Neuron (in vitro differentiated cells): ENCODE measurements around the gene VCX2.
"Not testable (repeated sequence)": the region's sequence is repeated elsewhere in the genome, so short reads cannot be mapped to it uniquely, and the experiment has no call there.

Experiments
- H2AFZ ChIP-seq: one replicate; pipeline ENCODE4 v1.6.1; 2013; ENCODE audit warnings: low read depth, mild to moderate bottlenecking, inconsistent platforms, low read length, moderate library complexity
- H3K27me3 ChIP-seq: one replicate; pipeline ENCODE4 v1.6.1; 2013; ENCODE audit warnings: low read length; ENCODE audit not compliant: insufficient read depth
- H3K36me3 ChIP-seq: one replicate; pipeline ENCODE4 v1.6.1; 2013; ENCODE audit warnings: low read length; ENCODE audit not compliant: insufficient read depth
- H3K4me1 ChIP-seq: one replicate; pipeline ENCODE4 v1.6.1; 2013; ENCODE audit warnings: low read length; ENCODE audit not compliant: insufficient read depth
- H3K4me3 ChIP-seq: 2 replicates; pipeline ENCODE4 v1.5.1; 2013; ENCODE audit warnings: mild to moderate bottlenecking, low read length, moderate library complexity
- H3K9me3 ChIP-seq: one replicate; pipeline ENCODE4 v1.6.1; 2013; ENCODE audit warnings: low read length

VCX2 gene

DNA sequence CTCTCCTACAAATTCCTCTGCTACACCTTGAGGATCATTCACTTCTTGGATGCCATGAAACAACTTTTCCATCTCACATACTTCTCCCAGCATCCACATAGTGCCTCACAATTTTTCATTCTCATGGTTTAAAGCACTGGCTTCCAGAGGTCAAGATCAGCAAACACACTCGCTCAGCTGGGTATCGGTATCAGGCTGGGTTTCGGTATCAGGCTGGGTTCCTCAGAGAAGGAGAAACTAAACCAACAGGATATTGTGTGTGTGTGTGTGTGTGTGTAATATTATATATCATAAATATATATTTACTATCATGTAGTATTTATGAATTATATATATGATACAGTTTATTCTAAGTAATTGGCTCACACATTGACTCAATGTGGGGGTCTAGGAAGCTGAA, at the start of gene VCX2:
VCX2 (minus strand) TSS at position 99 of the 400 bp plus-strand sequence. CDS start 624 bp downstream, outside the sequence.
- not testable (repeated sequence) for H3K27me3 ChIP-seq, H3K9me3 ChIP-seq, H3K4me3 ChIP-seq, H3K4me1 ChIP-seq, H2AFZ ChIP-seq, H3K36me3 ChIP-seq

- H3K4me1 ChIP-seq = no peaks in the 10 kb centered on the region
- no peaks in the 10 kb centered on the region for H3K9me3 ChIP-seq
- no peaks in the 10 kb centered on the region for H3K36me3 ChIP-seq
- H3K27me3 ChIP-seq = no peaks in the 10 kb centered on the region
- H3K4me3 ChIP-seq = no peak overlapping the region
- H2AFZ ChIP-seq = no peak overlapping the region
Observed at GRCh38 chrX:8204943-8205342, 33.9 kb upstream of the VCX2 start.

DNA sequence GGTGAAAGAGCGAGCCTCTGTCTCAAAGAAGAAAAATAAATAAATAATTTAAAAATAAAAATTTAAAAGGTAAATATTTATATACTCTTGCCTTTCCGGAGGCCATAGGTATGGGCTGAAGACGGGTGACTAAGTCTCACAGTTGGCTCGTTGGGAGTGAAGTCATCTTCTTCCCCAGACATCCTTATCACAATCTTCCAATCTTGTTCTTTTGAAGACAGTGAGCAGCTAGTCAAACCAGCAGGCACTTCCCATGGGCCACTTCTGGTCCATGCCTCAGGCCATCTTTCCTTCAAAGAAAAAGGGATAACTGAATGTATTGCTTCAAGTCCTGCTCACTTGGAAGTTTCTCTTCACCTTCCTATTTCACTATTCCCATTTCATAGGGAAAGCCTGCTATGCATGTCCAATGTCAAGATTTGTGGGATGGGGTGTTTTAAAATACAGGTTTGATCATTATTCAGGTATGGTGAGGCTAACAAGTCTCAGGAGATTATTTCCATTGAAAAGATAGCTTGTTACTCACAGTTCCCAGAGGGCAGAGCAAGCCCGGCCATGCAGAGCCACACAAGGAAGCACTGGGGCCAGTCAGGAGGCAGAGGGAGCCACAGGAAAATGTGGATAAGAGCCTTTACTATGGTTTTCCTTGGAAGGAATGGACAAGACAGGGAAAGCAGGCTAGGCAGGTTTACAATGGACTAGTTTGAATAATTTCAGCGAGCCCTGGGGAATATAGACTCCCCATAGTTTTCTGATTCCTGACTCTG, 33.3 kb upstream of the VCX2 start:
- Histone ChIP-seq H3K9me3 (no peaks in the 10 kb centered on the region), H3K4me3 (no peak overlapping the region), H2AFZ (no peak overlapping the region), H3K4me1 (no peaks in the 10 kb centered on the region), H3K27me3 (no peaks in the 10 kb centered on the region), H3K36me3 (no peaks in the 10 kb centered on the region)

GRCh38 chrX:8201896-8202331, 30.8 kb upstream of the VCX2 start:
- no peaks in the 10 kb centered on the region for H3K4me1 ChIP-seq
- H3K9me3 ChIP-seq = no peaks in the 10 kb centered on the region
- no peaks in the 10 kb centered on the region for H3K27me3 ChIP-seq
- H2AFZ ChIP-seq = no peak overlapping the region
- H3K4me3 ChIP-seq = no peak overlapping the region
- H3K36me3 ChIP-seq = no peaks in the 10 kb centered on the region

DNA sequence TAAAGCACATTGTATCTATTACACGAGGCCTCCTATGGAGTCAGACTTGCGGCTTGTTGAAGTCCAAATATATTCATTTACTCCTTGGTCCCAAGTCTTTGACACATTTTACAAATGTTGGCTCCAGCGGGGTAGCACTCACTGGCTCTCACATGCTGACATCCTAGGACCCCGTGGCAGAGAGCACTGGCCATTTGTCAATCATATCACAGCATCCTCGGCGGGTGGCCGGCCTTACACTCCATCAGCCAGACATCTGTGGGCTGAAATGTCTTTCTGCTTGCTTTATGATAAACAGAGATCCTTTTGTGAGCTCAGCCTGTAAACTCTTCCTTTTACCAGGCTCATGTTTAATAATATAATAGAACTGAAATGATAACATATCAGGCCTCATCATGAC, 25.7 kb upstream of the VCX2 start:
- no peak overlapping the region for H2AFZ ChIP-seq
- H3K4me3 ChIP-seq = no peak overlapping the region
- H3K36me3 ChIP-seq = no peaks in the 10 kb centered on the region
- no peaks in the 10 kb centered on the region for H3K4me1 ChIP-seq
- H3K27me3 ChIP-seq = no peaks in the 10 kb centered on the region
- H3K9me3 ChIP-seq = no peaks in the 10 kb centered on the region

- Histone ChIP-seq H3K27me3 (no peaks in the 10 kb centered on the region), H3K9me3 (no peaks in the 10 kb centered on the region), H3K4me1 (no peaks in the 10 kb centered on the region), H2AFZ (no peak overlapping the region), H3K36me3 (no peaks in the 10 kb centered on the region), H3K4me3 (no peak overlapping the region)
Observed at GRCh38 chrX:8194216-8194615, 23.1 kb upstream of the VCX2 start.

GRCh38 chrX:8192276-8192675, 21.2 kb upstream of the VCX2 start:
- no peak overlapping the region for H2AFZ ChIP-seq
- no peaks in the 10 kb centered on the region for H3K27me3 ChIP-seq
- no peaks in the 10 kb centered on the region for H3K4me1 ChIP-seq
- no peaks in the 10 kb centered on the region for H3K36me3 ChIP-seq
- H3K4me3 ChIP-seq = no peak overlapping the region
- no peaks in the 10 kb centered on the region for H3K9me3 ChIP-seq

DNA sequence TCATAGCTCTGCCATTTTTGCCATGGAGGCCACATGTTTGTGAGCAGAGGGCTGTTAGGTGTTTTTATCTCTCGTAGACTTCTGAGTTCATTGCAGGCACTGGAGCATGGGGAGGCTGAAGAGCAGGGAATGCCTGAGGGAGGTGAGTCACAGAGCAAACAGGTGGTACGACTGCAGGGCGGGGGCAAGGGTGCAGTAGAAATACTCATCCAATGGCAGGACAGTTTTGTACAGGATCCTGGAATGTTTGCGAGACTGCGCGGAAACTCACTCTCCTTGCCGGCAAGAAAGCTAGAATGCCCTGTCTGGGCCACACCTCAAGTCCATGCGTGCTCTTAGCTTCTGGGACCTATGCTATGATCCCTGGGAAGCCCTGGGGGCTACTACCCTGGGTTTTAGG, 20.0 kb upstream of the VCX2 start:
- no peak overlapping the region for H3K4me3 ChIP-seq
- no peaks in the 10 kb centered on the region for H3K9me3 ChIP-seq
- H3K27me3 ChIP-seq = no peaks in the 10 kb centered on the region
- H3K4me1 ChIP-seq = no peaks in the 10 kb centered on the region
- no peaks in the 10 kb centered on the region for H3K36me3 ChIP-seq
- H2AFZ ChIP-seq = no peak overlapping the region

GRCh38 chrX:8190341-8190830, 19.3 kb upstream of the VCX2 start:
- no peaks in the 10 kb centered on the region for H3K4me1 ChIP-seq
- H3K9me3 ChIP-seq = no peaks in the 10 kb centered on the region
- no peak overlapping the region for H2AFZ ChIP-seq
- no peaks in the 10 kb centered on the region for H3K36me3 ChIP-seq
- H3K27me3 ChIP-seq = no peaks in the 10 kb centered on the region
- H3K4me3 ChIP-seq = no peak overlapping the region

- no peaks in the 10 kb centered on the region for H3K9me3 ChIP-seq
- no peaks in the 10 kb centered on the region for H3K36me3 ChIP-seq
- no peak overlapping the region for H2AFZ ChIP-seq
- no peaks in the 10 kb centered on the region for H3K27me3 ChIP-seq
- no peak overlapping the region for H3K4me3 ChIP-seq
- peaks cover 6% of the 10 kb centered on the region for H3K4me1 ChIP-seq
Observed at GRCh38 chrX:8189096-8189830, 18.2 kb upstream of the VCX2 start.

DNA sequence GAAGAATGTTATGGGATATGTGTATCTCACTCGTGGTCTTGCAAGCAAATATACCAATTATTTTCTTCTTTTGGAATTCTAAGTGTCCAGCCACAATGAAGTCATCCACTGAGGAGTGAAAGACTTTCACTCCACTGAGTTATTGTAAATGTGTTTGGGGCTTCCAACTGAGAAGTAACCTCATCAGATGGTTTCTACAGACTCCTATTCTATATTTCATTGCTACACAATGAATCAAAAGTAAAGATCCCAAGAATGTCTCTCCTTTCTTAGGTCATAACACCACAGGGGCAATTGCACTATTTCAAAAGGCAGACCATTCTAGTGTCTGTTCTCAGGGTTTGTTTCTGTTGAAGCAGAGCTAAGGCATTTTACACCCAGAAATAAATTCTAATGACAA, 12.3 kb upstream of the VCX2 start:
- no peaks in the 10 kb centered on the region for H3K27me3 ChIP-seq
- no peak overlapping the region for H3K4me3 ChIP-seq
- H3K4me1 ChIP-seq = peaks cover 14% of the 10 kb centered on the region
- no peak overlapping the region for H2AFZ ChIP-seq
- H3K9me3 ChIP-seq = no peaks in the 10 kb centered on the region
- H3K36me3 ChIP-seq = no peaks in the 10 kb centered on the region

DNA sequence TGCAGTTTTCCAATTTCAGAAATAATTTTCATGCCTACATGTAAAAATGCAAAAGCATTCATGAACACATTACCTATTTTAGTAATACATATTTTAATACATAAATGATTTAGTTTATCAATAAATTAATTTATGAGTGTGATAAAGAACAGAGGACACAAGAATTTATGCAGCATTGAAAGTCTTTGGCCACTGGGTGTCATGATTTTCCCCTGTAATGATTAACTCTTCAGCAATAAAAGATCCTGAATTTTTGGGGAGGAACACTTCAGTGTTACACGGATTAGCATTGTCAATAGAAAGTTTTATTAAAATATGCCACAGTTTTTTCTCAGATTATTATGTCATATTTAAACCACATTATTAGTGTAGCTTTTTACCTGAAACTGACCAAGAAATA, 8.6 kb upstream of the VCX2 start:
- Histone ChIP-seq H3K4me3 (no peak overlapping the region), H2AFZ (no peak overlapping the region), H3K9me3 (no peaks in the 10 kb centered on the region), H3K4me1 (peaks cover 13% of the 10 kb centered on the region), H3K27me3 (no peaks in the 10 kb centered on the region), H3K36me3 (no peaks in the 10 kb centered on the region)

- not testable (repeated sequence) for H2AFZ ChIP-seq, H3K4me3 ChIP-seq, H3K9me3 ChIP-seq, H3K27me3 ChIP-seq, H3K36me3 ChIP-seq, H3K4me1 ChIP-seq
Observed at GRCh38 chrX:8154011-8154410, 17.1 kb downstream of the VCX2 start.
